GM19397 (cell line): ENCODE results near the gene FOXQ1.
"Not testable (repeated sequence)": the region's sequence is repeated elsewhere in the genome, so short reads cannot be mapped to it uniquely, and the experiment has no call there.

Experiments used
- ATAC-seq: cut with Tn5 transposase; IDR thresholded peaks from one replicate; pipeline ENCODE4 v1.9.1; 2021; ENCODE audit warnings: mild to moderate bottlenecking, moderate library complexity; ENCODE audit not compliant: unreplicated experiment

FOXQ1 gene

GRCh38 chr6:1290805-1291204, 21.1 kb upstream of the FOXQ1 start:
- ATAC-seq, result no peak

- no peak for ATAC-seq
These were observed 20.5 kb upstream of the FOXQ1 start for GRCh38 chr6:1291381-1291780.

GRCh38 chr6:1295420-1295819, 16.5 kb upstream of the FOXQ1 start:
- no peak for ATAC-seq

- ATAC-seq, result no peak
These were observed 15.8 kb upstream of the FOXQ1 start for GRCh38 chr6:1296079-1296478.

DNA sequence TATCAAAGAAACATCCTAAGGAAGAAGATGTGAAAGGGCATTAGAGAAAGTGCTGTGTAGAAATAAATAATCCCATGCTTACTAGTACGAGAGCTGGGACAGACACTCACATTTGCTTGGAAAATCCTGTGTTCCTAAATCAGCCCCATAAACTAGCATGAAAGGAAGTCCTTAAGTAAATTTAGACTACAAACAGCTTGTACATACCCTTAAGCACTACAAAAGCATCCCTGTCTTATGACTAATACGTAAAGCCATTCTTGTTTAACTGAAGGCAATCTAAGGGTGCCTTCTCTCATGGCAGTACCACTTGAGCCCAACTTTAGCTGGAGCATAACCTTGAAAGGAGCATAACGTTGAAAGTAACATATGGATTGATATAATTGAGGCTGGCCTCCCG, 15.4 kb upstream of the FOXQ1 start:
- no peak for ATAC-seq

DNA sequence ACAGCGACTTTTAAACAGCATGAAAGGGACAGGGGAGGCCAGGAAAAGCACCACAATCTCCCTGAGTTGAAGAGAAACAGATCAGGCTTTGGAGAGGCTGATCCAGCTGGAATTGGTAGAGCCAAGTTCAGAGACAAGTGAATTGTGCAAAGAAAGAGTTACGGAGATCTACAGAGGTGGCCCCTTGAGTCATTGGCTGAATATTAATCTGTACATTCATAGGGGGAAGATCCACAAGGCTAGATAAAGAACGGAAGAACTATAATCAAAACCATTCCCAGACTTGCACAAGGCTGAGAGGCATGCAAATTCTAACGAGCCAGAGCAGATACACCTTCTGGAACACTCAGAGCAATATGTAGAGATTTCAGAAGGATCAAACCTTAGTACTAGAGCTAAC, 14.2 kb upstream of the FOXQ1 start:
- no peak for ATAC-seq

- ATAC-seq, result no peak
These were observed 13.1 kb upstream of the FOXQ1 start for GRCh38 chr6:1298768-1299167.

DNA sequence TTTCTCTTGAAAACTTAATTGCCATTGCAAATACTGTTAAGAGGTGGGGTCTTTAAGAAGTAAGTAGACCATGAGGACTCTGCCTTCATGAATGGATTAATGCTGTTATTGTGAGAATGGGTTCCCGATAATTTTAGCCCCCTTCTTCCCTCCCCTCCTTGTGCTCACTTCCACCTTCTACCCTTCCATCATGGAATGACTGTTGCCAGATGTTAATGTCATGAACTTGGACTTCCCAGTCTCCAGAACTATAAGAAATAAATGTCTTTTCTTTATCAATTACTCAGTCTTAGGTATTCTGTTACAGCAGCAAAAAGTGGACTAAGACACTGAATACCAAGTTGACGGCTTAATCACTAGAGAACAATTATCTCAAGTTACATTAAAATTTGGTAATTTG, 5.8 kb upstream of the FOXQ1 start:
- ATAC-seq, result no peak

DNA sequence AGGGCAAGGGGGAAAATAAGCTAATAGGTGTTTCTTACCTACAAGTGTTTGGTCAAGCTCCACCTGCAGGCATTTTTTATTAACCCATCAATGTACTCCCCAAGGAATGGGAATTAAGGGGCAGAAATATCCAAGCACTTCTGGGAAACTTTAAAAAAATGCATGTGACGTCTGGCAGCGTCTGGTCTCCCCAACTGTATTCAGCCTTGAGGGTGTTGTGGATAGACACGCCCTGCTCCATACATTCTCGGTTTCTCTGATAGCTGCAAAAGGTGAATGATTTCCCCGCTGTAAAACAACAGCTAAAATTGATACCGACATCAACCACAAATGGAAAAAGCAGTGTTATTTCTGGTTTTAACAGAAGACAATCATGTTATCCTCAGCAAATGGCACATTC, 2.5 kb upstream of the FOXQ1 start:
- no peak for ATAC-seq

- no peak for ATAC-seq
These were observed 1.1 kb upstream of the FOXQ1 start for GRCh38 chr6:1310628-1311399.

GRCh38 chr6:1312203-1312472, 240 bp downstream of the FOXQ1 start:
- ATAC-seq, result no peak

GRCh38 chr6:1312473-1313367, 822 bp downstream of the FOXQ1 start:
- ATAC-seq, result no peak

- ATAC-seq, result no peak
These were observed 1.5 kb downstream of the FOXQ1 start for GRCh38 chr6:1313384-1313766.

DNA sequence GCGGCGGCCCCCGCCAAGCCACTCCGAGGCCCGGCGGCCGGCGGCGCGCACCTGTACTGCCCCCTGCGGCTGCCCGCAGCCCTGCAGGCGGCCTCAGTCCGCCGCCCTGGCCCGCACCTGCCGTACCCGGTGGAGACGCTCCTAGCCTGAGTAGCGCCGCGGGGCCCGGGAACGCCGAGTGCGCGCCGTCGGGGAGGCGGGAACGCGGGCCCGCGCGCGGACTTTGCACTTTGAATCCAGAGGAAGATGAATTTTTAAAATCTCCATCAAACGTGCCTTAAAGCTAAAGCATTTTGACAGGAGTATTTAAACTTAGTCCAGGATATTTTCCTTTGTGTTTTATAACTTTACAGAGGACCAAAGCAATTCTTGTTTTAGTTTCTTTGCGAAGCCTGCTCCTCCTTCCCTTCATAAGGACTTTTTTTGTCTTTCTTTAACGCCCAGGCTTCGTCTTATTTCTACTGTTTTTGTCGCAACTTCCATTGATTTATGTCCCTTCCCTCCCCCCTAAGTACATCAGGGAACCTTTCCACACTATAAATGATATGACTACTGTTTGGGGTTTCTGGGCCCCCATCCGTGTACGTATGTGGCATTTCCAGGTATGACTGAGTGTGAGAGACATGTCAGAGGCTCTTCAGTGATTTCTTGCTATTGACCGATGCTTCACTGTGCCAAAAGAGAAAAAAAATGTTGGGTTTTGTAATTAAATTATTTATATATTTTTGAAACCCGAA, 2.0 kb downstream of the FOXQ1 start:
- no peak for ATAC-seq

DNA sequence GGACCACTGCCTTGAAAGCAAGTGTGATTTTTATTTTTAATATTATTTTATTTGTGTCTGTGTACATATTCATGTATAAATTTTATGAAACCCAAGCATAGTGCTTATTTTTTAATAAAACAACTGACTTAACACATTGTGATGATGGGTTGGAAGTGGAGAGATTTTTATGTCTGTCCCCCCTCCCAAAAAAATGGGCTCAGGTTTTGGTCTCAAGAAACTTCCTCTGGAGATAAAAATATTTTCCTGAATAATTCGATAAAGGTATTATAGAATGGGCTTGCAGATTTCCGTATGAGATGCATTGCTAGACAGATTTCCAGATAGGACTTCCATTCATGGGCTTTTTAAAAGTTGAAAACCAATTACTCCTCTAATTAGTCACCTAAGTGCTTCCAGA, 2.7 kb downstream of the FOXQ1 start:
- no peak for ATAC-seq

- no peak for ATAC-seq
These were observed 3.3 kb downstream of the FOXQ1 start for GRCh38 chr6:1315201-1315559.

DNA sequence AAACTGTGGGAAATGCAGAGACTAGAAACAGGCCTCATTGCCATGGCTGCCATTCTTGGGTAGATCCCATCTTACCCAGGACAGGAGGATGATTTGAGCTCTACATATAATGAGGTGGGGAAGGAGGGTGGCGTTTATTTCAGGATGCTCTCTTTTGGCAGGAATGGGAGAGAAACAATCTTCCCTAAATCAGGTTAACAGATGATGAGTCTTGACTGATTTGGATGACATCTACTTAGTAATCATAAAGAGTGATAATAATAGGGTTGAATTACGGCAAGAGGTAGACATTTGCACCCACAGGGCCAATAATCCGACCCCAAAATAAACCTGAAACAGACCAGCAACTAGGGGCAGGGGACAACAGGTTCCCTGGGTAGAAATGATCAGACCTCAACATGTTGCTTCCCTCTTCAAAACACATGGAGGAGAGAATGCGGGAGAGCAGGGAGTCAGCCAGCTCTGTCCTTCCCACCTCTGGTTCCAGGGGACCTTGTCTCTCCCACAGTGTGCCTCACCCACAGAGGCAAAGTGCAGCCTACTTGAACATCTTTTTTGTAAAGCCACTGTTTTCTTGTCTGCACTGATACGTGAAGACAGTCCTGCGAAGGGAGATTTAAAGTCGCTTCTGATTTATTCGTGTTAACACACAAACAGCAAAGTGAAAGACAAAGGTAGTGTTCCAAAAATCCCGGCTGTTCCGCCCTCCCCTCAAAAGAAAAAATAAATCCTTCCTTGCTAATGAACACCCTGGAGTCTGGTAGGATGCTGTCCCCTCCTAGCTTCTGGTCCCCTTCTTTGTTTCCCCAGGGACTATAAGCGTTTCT, 3.9 kb downstream of the FOXQ1 start:
- no peak for ATAC-seq

DNA sequence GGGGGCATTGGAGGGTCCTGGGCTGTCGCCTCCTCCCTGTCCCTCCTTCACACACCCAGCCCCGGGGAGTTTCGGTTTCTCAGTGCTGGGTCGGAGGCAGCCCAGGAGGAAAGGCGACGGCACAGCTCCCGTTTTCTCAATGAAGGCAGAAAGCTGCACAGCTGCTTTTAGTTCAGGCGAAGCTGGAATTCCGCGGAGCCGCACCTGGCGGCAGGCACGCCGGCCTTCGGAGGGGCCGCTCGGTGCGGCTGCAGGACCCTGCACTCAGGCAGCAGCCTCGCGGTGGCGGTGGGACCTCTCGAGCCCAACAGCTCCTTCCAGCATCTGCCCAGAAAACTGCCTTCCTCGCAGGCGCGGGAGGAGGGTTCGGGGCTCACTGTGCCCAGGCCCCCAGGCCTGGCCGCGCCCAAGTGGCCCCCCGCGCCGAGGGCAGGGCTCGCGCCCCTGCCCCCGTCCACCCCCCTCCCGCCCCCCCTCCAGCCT, 4.6 kb downstream of the FOXQ1 start:
- ATAC-seq, result no peak

DNA sequence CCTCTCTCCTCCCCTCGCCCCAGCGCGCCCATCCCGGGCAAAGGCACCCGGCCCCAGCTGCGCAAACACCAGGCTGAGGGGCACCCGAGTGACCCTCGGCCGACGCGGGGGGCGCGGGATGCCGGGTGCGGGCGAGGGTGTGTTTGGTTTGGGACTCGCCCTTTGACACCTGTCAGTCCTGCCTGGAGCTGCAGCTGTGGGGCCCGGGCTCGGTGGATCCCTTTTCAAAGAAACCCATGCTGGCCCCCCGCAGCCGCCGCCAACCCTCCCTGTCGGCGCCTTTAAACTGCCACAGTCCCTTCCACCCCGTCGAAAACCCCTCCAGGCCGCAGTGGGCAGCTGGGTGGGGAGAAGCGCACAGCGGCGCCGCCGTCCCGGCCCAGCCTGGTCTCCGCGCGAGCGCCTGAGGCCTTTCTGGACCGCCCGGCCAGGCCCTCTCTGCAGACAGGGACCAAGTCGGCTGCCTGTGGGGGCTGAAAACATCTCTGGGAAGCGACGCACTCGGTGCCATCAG, 5.5 kb downstream of the FOXQ1 start:
- no peak for ATAC-seq

GRCh38 chr6:1318036-1318435, 6.1 kb downstream of the FOXQ1 start:
- no peak for ATAC-seq

DNA sequence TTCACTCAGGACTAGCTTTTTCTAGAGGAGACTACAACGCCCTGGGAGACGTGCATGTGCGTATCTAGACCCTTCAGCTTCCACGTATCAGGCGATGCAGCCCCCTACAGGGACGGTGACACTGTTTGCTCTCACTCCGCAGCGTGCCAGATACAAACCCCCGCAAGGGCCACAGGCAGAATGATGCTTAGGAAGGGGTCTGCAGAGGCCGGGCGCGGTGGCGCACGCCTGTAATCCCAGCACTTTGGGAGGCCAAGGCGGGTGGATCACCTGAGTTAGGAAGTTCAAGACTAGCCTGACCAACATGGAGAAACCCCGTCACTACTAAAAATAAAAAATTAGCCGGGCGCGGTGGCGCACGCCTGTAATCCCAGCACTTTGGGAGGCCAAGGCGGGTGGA, 6.7 kb downstream of the FOXQ1 start:
- ATAC-seq, result not testable (repeated sequence)
